GM11168 (cell line): Measurements from ENCODE around the gene ANGPTL1.

Experiments
- in situ Hi-C: fragments of 300-500 bp; cut with MboI; formaldehyde crosslinking; loops from one replicate; pipeline ENCODE4 v1.12.0; 2022; ENCODE audit warnings: low sequenced_read_pairs; ENCODE audit not compliant: unreplicated experiment

The ANGPTL1 gene

GRCh38 chr1:178870944-178871343 is at the start of gene ANGPTL1:
Gene ANGPTL1 (minus strand): TSS chr1:178871077. CDS start chr1:178865776, 5,301 bp downstream.
- in situ Hi-C loops = no loop called here

GRCh38 chr1:178919581-178919980 is 48.7 kb upstream of the ANGPTL1 start:
- in situ Hi-C loops = no loop called here

DNA sequence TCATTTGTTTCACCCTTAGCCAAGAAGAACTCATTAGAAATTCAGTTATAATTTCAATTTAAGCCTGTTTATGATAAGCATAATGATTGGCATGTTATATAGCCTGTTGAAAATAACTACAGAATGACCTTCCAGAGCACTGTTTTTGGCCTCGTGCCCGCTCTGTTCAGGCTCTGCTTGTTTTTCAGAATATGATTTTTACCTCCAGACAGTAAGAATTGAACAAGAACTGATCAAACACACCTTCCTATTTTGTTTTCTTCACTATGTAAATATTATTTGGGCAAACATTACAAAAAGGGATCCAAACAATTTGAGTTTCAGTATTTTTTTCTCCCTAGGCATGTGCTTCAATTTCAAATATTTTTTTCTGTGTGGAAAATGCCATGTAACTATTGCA is 48.1 kb upstream of the ANGPTL1 start:
- in situ Hi-C loops = no loop called here

GRCh38 chr1:178918308-178918707 is 47.4 kb upstream of the ANGPTL1 start:
- in situ Hi-C loops = no loop called here

GRCh38 chr1:178916448-178917174 is 45.7 kb upstream of the ANGPTL1 start:
- in situ Hi-C loops = no loop called here

- in situ Hi-C loops = no loop called here
Observed at GRCh38 chr1:178912597-178912996, 41.7 kb upstream of the ANGPTL1 start.

GRCh38 chr1:178910023-178910422 is 39.1 kb upstream of the ANGPTL1 start:
- in situ Hi-C loops = no loop called here

- in situ Hi-C loops = no loop called here
Observed at GRCh38 chr1:178908358-178908757, 37.5 kb upstream of the ANGPTL1 start.

GRCh38 chr1:178901482-178902125 is 30.7 kb upstream of the ANGPTL1 start:
- in situ Hi-C loops = no loop called here

DNA sequence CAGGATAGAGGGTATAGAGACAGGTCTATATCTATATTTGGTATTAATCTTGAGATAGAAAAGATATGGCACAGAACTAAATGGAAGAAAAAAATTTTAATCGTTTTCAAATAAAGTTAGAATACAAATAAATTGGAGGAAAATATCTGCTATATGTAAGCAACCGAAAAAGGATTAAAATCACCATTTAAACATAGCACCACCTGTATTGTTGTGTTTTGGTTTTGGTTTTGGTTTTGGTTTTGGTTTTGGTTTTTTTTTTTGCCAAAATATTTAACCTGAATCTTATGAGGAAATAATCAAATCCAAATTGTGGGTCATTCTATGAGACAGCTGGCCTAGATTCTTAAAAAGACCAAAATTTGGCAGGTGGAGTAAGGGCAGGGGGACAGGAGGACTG is 28.5 kb upstream of the ANGPTL1 start:
- in situ Hi-C loops = no loop called here

GRCh38 chr1:178898401-178898800 is 27.5 kb upstream of the ANGPTL1 start:
- in situ Hi-C loops = no loop called here

DNA sequence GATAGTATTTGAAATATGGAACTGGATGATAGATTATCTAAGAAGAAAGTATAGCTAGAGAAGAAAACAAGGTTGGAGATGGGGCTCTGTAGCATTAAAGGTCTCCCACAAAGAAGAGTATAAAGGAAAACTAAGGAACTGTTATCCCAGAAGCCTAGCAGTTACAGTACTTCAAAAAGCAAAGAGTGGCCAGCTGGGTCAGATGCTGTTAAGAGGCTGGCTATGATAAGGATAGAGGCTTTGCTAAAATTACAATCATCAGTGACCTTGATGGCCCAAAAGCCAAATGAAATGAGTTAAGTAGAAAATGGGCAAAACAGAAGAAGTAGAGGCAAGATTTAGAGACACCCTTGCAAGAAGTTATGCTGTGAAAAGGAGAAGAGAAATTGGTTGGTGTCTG is 25.1 kb upstream of the ANGPTL1 start:
- in situ Hi-C loops = no loop called here

DNA sequence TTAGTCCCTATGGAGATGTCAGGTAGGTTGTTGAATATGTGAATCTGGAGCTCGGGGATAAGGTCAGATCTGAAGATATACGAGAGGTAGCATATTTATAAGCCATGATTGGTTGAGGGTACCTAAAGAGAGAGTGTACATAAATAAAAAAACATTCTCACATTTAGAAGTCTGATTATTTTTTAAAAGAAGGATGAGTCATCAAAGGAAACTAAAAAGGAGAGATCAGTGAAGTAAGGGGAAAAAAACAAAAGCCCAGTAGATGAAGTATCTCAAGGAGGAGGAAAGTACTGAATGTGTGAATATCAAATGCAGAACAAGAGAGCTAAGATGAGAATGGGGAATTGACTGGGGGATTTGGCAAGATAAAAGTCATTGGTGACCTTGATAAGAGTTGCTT is 15.7 kb upstream of the ANGPTL1 start:
- in situ Hi-C loops = no loop called here

GRCh38 chr1:178885869-178886268 is 15.0 kb upstream of the ANGPTL1 start:
- in situ Hi-C loops = no loop called here

- in situ Hi-C loops = no loop called here
Observed at GRCh38 chr1:178881950-178882349, 11.1 kb upstream of the ANGPTL1 start.

DNA sequence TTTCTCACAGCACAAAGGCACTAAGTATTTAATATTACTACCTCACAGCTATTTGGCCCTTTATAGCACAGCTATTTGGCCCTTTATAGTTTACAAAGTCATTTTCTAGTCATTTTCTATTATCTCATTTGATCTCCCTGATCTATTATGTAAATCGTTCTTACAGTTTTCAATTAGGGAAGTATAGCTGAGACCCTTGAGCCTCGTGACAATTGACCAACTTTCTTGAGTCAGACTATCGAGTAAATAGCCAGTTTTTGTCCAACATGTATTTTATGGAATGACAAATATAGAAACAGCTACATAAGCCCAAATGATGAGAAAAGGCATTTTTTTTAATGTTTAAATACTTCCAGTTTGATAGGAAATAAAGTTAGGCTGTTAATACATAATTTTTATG is 7.0 kb upstream of the ANGPTL1 start:
- in situ Hi-C loops = no loop called here

GRCh38 chr1:178875936-178876335 is 5.1 kb upstream of the ANGPTL1 start:
- in situ Hi-C loops = no loop called here

- in situ Hi-C loops = no loop called here
Observed at GRCh38 chr1:178874966-178875365, 4.1 kb upstream of the ANGPTL1 start.

DNA sequence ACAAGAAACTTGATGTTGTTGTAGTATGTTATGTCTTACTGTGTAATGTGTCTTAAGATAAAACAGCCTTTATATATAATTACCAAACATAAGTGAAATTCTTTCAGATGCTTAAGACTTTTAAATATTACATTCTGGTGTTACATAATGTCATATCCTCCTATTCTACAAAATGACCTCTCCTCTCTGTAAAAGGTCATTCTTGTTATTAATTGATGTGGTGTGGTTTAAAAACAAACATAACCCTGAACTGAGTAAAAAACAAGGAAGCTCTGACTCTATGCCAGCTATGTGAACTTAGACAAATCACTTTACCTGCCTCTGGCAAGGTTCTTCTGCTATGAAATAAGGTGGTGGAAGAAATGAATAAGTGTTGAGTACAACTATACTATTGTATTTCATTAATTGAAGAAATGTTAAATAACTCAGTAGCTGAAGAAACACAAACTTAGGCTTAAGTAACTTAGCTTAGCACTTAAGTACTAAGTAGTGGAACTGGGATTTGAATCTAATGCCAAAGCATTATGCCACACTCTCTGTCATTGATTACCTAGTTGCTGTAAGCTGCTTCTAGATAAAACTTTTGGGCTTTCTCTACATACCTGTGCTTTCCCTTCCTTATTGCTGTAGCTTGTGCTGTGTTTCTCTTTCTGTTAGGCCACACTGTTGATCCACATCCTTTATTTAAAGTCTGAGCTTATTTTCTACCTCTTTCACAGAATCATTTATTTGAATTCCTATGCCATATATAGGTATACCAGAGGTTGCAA is 859 bp upstream of the ANGPTL1 start:
- in situ Hi-C loops = no loop called here

GRCh38 chr1:178870221-178870620 is 656 bp downstream of the ANGPTL1 start:
- in situ Hi-C loops = no loop called here

- in situ Hi-C loops = no loop called here
Observed at GRCh38 chr1:178869119-178869697, 1.7 kb downstream of the ANGPTL1 start.
